Measurements from ENCODE around the gene OR2AG2. TPM values are rescaled to one million over a fixed set of nuclear protein-coding genes. Genes with fewer than 3 reads are reported as not detected.

Gene OR2AG2
- total and polyA plus RNA-seq, 9 donors = under 0.01 to 0.17 (median 0.05) TPM; not detected in 4

DNA sequence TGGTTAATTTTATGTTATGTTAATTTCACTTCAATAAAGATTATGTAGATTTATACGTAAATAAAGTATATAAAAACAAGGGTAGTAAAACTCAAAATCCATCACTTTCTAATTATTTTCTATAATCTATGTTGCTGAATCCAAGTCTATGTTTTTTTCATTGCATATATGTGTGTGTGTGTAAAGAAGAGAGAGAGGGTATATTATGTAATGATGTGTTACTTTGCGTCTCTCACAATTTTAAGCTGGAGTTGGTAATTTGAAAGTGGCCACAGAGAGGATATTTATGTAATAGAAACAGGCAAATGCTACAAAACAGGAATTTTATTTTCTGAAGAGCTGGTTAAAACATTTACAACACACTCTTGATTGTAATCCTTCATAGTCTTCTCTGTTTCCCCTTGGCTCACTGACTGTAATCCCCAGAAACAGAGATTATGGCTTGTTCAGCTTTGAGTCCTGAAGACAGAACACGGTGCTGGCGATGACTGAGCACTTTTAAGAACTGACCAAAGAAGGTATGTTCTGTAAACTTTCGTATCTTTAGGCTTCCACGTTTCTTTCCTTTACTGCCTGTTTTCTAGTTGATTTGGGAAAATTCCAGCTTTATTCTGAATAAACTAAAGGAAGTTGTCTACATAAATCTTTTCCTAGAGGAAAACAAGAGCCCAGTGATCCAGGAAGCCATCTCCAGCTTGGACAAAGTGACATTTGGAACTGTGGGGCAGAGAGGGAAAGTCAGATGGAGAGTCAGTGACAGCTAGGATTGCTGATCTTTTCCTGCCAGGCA lies 43.6 kb downstream of the OR2AG2 start:
- Histone ChIP-seq H3K27ac (no peak overlapping the region), H3K27me3 (no peaks in the 10 kb centered on the region), H3K4me3 (no peak overlapping the region), H3K36me3 (no peaks in the 10 kb centered on the region), H3K4me1 (ENCODE audit: insufficient read depth) (no peaks in the 10 kb centered on the region), H3K9me3 (no peaks in the 10 kb centered on the region)
- no peak for DNase-seq
- TF ChIP-seq, protein P1, sequence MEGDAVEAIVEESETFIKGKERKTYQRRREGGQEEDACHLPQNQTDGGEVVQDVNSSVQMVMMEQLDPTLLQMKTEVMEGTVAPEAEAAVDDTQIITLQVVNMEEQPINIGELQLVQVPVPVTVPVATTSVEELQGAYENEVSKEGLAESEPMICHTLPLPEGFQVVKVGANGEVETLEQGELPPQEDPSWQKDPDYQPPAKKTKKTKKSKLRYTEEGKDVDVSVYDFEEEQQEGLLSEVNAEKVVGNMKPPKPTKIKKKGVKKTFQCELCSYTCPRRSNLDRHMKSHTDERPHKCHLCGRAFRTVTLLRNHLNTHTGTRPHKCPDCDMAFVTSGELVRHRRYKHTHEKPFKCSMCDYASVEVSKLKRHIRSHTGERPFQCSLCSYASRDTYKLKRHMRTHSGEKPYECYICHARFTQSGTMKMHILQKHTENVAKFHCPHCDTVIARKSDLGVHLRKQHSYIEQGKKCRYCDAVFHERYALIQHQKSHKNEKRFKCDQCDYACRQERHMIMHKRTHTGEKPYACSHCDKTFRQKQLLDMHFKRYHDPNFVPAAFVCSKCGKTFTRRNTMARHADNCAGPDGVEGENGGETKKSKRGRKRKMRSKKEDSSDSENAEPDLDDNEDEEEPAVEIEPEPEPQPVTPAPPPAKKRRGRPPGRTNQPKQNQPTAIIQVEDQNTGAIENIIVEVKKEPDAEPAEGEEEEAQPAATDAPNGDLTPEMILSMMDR (IDR thresholded peaks at IDR 0.05) = no peak
- TF ChIP-seq EP300 (IDR thresholded peaks at IDR 0.05) (no peak), POLR2A (IDR thresholded peaks at IDR 0.05) (no peak)
- WGBS, 3 donors = 60 to 70% (median 69%) methylated on average over 6 of the region's 6 CpGs
- intact Hi-C loops (cut with DNase I) = no loop called here

DNA sequence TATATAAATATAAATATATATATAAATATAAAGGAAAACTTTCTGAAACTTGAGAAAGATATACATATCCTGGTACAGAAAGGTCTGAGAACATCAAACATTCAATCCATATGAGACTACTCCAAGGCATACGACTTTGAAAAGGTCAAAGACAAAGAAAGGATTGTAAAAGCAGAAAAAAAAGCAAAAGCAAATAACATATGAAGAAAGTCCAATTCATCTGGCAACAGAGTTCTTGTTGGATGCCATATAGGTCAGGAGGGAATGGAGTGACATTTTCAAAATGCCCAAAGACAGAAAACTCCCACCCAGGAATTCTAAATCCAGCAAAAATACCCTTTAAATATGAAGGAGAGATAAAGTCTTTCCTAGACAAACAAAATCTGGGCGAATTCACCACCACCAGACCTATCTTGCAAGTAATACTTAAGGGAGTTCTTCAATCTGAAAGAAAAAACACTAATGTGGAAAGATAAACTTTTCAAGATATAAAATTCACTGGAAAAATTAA lies 46.3 kb downstream of the OR2AG2 start:
- Histone ChIP-seq H3K36me3 (no peaks in the 10 kb centered on the region), H3K9me3 (no peaks in the 10 kb centered on the region), H3K27me3 (no peaks in the 10 kb centered on the region), H3K27ac (no peak overlapping the region), H3K4me1 (ENCODE audit: insufficient read depth) (no peaks in the 10 kb centered on the region), H3K4me3 (no peak overlapping the region)
- TF ChIP-seq POLR2A (IDR thresholded peaks at IDR 0.05) (no peak), EP300 (IDR thresholded peaks at IDR 0.05) (no peak)
- TF ChIP-seq, protein P1 (IDR thresholded peaks at IDR 0.05) = no peak
- no peak for DNase-seq
- WGBS, 3 donors = 46 to 57% (median 51%) methylated on average over 2 of the region's 2 CpGs
- intact Hi-C loops (cut with DNase I) = no loop called here

DNA sequence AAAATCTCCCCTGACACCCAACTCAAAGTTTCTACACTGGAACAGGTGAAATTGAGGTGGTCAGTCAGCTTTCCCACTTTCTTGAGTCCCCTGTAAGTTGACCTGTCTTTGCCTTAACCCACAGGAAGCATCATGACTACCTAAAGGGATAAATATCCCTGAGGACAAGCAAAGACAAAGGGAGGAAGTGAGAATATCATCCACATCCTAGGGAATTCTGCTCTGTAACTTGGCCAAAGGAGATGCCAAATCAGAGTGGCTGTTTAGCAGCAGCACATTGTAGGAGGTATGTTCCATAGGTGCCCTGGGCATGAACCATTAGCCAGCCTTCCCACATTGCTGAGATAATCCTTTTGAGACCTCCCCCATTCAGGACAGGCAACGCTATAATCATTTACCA lies 47.8 kb downstream of the OR2AG2 start:
- WGBS, 3 donors = 74 to 95% (median 75%) methylated on average over 1 of the region's 1 CpG
- intact Hi-C loops (cut with DNase I) = no loop called here

DNA sequence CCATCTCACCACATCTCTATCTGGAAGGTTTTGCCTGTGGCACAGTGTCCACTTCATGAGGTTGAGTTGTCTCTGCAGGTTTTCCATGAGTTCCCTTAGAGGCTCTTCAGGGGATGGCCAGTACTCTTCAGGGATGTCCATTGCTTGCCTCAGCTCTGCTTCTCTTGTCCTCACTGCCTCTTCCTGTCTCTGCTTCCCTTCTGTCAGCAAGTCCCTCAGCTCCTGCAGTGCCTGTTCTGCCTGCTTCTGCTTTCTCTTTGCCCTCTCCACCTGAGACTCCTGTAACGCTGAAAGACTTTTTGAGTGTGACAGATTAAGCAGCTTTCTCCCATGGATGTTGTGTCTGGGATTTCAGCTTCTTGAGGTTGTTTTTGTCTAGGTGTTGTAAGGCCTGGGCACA lies 50.4 kb downstream of the OR2AG2 start:
- H3K4me1 ChIP-seq (ENCODE audit: insufficient read depth) = no peaks in the 10 kb centered on the region
- H3K27ac ChIP-seq = no peak overlapping the region
- no peaks in the 10 kb centered on the region for H3K36me3 ChIP-seq
- H3K4me3 ChIP-seq = no peak overlapping the region
- TF ChIP-seq POLR2A (IDR thresholded peaks at IDR 0.05) (no peak), EP300 (IDR thresholded peaks at IDR 0.05) (no peak)
- TF ChIP-seq, protein P1 (IDR thresholded peaks at IDR 0.05) = no peak
- WGBS, 3 donors = 84 to 92% (median 90%) methylated on average over 1 of the region's 1 CpG
- DNase-seq = no peak
- no peaks in the 10 kb centered on the region for H3K9me3 ChIP-seq
- intact Hi-C loops (cut with DNase I) = no loop called here
- H3K27me3 ChIP-seq = no peaks in the 10 kb centered on the region

More for the DNA sequence above, 47.8 kb downstream of the OR2AG2 start:
- Histone ChIP-seq H3K4me1 (ENCODE audit: insufficient read depth) (no peaks in the 10 kb centered on the region), H3K4me3 (no peak overlapping the region), H3K36me3 (no peaks in the 10 kb centered on the region), H3K27me3 (no peaks in the 10 kb centered on the region), H3K27ac (no peak overlapping the region), H3K9me3 (no peaks in the 10 kb centered on the region)
- no peak for DNase-seq
- TF ChIP-seq EP300 (IDR thresholded peaks at IDR 0.05) = no peak
- TF ChIP-seq, protein P1 (IDR thresholded peaks at IDR 0.05) = no peak
